Activated gamma-delta T cell treated with Interleukin-2 at 50 U/mL for 16 hours (primary cell): ENCODE measurements around the gene B3GNT9.

Experiments used
- DNase-seq: peaks from one replicate; pipeline ENCODE4 v3.0.0-alpha.2; 2020

Gene B3GNT9

DNA sequence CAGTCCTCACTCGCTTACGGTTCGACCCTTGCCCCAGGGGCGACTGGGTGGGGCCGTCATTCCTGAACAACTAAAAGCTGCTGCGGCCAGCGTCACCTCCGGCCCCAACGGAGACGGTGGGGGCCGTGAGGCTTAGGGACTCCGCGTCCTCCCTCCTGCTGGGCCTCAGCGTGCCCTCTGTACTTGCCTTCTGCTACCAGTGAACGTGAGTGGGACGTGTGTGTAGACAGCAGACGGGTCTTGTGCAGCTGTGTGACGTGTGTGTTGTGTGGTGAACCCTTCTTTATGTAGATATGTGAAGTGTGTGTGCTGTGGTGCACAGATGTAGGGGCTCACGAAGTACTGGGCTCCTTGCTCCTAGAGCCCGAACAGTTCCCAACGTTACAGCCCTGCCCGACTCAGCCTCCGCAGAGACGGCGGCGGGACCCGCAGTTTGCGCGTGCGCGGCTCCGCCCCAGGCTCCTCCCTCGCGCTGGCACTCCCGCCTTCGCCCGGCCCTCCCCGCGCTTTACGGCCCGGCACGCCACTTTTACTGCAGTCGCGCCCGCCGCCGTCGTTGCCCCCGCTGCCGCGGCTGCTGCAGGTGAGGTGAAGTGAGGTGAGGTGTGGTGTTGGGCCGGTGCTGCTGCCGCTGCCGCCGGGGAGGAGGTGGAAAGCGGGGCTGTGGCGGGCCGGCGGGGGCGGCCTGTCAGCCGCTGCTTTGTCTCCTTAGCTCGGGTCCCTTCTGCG is 41.2 kb downstream of the B3GNT9 start, which contains the start of gene PHAF1:
PHAF1 (plus strand) TSS at position 535 of the 729 bp plus-strand sequence. CDS start 235 bp downstream, outside the sequence.
- peak; percentile 95 for DNase-seq

GRCh38 chr16:67108931-67109406 is 41.8 kb downstream of the B3GNT9 start:
- no peak for DNase-seq

GRCh38 chr16:67108489-67108888 is 42.3 kb downstream of the B3GNT9 start:
- no peak for DNase-seq

DNA sequence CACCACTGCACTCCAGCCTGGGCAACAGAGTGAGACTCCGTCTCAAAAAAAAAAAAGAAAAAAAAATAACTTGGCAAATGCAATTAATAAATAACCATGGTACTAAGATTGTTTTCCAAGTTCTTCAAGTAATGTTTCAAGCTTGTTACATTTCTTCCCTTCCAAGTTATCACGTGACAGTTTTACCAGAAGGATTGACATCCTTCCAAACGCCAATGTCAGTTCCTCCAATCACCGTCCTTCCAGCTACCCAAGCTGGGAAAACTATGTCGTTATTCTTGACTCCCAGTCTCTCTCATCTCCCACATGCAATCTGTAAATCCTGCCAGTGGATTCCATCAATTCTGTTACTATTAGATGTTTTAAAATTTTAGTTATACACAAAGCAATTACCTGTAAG is 44.9 kb downstream of the B3GNT9 start:
- no peak for DNase-seq

DNA sequence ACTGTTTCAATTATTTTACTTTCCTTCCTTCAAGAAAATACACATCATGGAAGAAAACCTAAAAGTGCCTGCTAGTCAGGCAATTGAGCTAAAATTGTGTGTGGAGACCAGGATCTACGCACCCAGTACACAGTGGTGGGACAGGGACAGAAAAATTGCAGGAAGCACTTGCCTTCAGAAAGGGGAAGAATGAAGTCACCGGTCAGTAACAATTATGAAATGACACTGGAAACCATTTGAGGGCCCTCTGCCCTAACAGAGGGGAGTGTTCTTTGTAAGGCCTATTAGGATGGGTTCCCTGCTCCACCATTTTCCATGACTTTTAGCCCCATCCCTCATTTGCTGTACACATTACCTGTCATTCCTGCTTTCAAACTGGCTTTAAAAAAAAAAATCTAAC is 45.6 kb downstream of the B3GNT9 start:
- no peak for DNase-seq

GRCh38 chr16:67104845-67105244 is 46.0 kb downstream of the B3GNT9 start:
- DNase-seq = no peak

GRCh38 chr16:67104061-67104460 is 46.7 kb downstream of the B3GNT9 start:
- no peak for DNase-seq

DNA sequence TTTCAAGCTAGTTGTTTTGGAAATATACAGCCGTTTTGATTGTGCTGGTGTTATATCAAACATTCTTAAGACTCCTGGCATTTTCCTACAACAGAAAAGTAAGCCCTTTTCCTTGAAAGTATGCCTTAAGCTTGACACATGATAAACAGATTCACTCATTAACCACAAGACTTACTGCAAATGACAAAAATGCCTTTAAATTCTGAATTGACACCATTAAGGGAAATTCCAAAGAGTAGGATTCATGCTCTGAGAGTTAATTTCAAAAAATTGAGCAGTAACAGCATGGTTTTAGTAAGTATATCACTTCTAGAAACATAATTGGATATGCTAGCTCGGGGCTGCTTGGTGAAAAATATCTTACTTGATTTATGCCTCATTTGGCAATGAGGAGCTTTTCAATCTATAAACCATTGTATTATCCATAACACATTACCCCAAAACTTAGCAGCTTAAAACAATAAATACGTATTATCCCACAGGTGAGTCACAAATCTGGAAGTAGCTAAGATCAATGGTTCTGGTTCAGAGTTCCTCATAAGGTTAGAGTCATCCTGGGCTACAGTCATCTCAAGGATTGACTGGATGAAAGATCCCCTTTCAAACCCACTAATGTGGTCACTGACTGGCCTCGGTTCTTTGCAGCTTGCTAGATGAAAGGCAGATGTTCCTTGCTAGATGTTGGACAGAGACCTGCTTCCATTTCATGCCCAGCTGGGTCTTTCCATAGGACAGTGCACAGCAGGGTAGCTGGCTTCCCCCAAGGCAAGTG is 49.3 kb downstream of the B3GNT9 start:
- no peak for DNase-seq

- no peak for DNase-seq
These were observed 50.1 kb downstream of the B3GNT9 start for GRCh38 chr16:67100569-67101310.

DNA sequence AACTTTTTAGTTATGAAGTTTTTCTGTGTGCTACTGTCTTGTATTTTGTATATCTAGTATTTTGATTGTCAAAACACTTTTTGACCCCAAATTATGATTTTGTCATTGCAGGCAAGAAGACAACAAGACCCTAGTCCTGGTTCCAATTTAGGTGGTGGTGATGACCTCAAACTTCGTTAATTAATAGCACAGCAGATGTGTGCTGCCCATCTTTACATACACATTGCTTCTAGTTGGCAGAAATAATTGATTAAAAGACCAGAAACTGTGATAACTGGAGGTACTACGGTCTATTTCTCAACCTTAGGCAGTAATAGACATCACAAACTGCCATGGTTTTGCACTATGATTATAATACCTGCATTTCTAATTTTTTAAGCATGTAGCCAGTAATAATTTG is 52.2 kb downstream of the B3GNT9 start:
- no peak for DNase-seq
